Testis (tissue), 3 donors: ENCODE data around the gene ATF2. TPM values are rescaled to one million over a fixed set of nuclear protein-coding genes. Genes with fewer than 3 reads are reported as not detected.
A peak's percentile ranks its signal among the peaks of the same experiment; 100 is the strongest.
"Not testable (repeated sequence)": the region's sequence is repeated elsewhere in the genome, so short reads cannot be mapped to it uniquely, and the experiment has no call there.

Experiments
- DNase-seq: peaks from one replicate; pipeline ENCODE4 v3.0.0-alpha.2; 2019
- H3K27ac ChIP-seq, 2 donors: fragments of 200-600 bp; sonication (generic); one replicate each; pipeline ENCODE4 v1.5.1; 2019
- H3K27me3 ChIP-seq: fragments of 200-600 bp; sonication (generic); one replicate; pipeline ENCODE4 v1.5.1; 2019
- H3K36me3 ChIP-seq: fragments of 200-600 bp; sonication (generic); one replicate; pipeline ENCODE4 v1.5.1; 2017; ENCODE audit warnings: low read depth; ENCODE audit errors: missing control alignments
- H3K4me1 ChIP-seq: fragments of 200-600 bp; sonication (generic); one replicate; pipeline ENCODE4 v1.5.1; 2019
- H3K4me3 ChIP-seq, 2 donors: fragments of 200-600 bp; sonication (generic); one replicate each; pipeline ENCODE4 v1.5.1; 2017 to 2019
- H3K9me3 ChIP-seq: fragments of 200-600 bp; sonication (generic); one replicate; pipeline ENCODE4 v1.5.1; 2017
- CTCF ChIP-seq, 3 experiments: fragments of 450-650 bp in 2 of 3; fragments of 200-600 bp in 1 of 3; sonication (generic) in 1 of 3; IDR thresholded peaks; one replicate each; pipeline ENCODE4 v1.5.1; 2016 to 2019; ENCODE audit warnings: antibody characterized with exemption in 3 of 3, mild to moderate bottlenecking in 2 of 3, moderate library complexity in 1 of 3
- POLR2A ChIP-seq: fragments of 450-650 bp; IDR thresholded peaks from one replicate; pipeline ENCODE4 v1.6.1; 2017; ENCODE audit warnings: antibody characterized with exemption, mild to moderate bottlenecking, moderate library complexity
- WGBS, 2 donors: methylation state at CpG; one replicate each; pipeline ENCODE4 v1.1.5; 2018; 5-methylcytosine and 5-hydroxymethylcytosine counted together
- intact Hi-C: fragments of 100-400 bp; cut with DNase I; formaldehyde crosslinking; loops from one replicate; pipeline ENCODE4 v1.15.1; 2023; ENCODE audit warnings: low total_unique reads
- polyA plus RNA-seq: library from polyadenylated mRNA; stranded (reverse); fragments of 350-450 nt; fragmentation: Illumina TruSeq; extraction: RNeasy Lipid Tissue Mini Kit (QIAGEN cat#74804); gene quantifications from one replicate; pipeline ENCODE4 v1.2.3, GENCODE V29; 2014; ENCODE audit warnings: low read depth, low replicate concordance; ENCODE audit not compliant: insufficient read depth
- total RNA-seq, 2 donors: library from RNA; depleted of rRNA; stranded (reverse); fragments of >200 nt; gene quantifications; one replicate each; pipeline ENCODE4 v1.2.3, GENCODE V29; 2016

The ATF2 gene
- total and polyA plus RNA-seq, 3 donors from 2014 or later, result 59.9 to 92.2 (median 83.0) TPM

- WGBS, 2 donors, result 90 to 91% methylated on average over 3 of the region's 3 CpGs
- no peak for TF ChIP-seq CTCF (IDR thresholded peaks at IDR 0.05)
- TF ChIP-seq POLR2A, result no peak
Observed at GRCh38 chr2:175135177-175135576, 32.8 kb downstream of the ATF2 start.

GRCh38 chr2:175131252-175131651 is 36.8 kb downstream of the ATF2 start:
- intact Hi-C loops, result no loop called here
- no peaks in the 10 kb centered on the region for H3K4me1 ChIP-seq
- no peak for DNase-seq
- H3K36me3 ChIP-seq, result no peaks in the 10 kb centered on the region
- H3K27ac ChIP-seq, result no peak overlapping the region
- H3K9me3 ChIP-seq, result no peaks in the 10 kb centered on the region
- no peaks in the 10 kb centered on the region for H3K27me3 ChIP-seq
- no peak overlapping the region for H3K4me3 ChIP-seq
- TF ChIP-seq CTCF (IDR thresholded peaks at IDR 0.05) (no peak), POLR2A (no peak)
- 77 to 84% methylated on average over 2 of the region's 2 CpGs for WGBS, 2 donors

More at GRCh38 chr2:175135177-175135576, 32.8 kb downstream of the ATF2 start:
- no peak for DNase-seq
- Histone ChIP-seq H3K36me3 (no peaks in the 10 kb centered on the region), H3K27ac (no peak overlapping the region), H3K9me3 (no peaks in the 10 kb centered on the region), H3K4me3 (no peak overlapping the region), H3K27me3 (no peaks in the 10 kb centered on the region), H3K4me1 (no peaks in the 10 kb centered on the region)
- intact Hi-C loops, result no loop called here

GRCh38 chr2:175126661-175127060 is 41.3 kb downstream of the ATF2 start:
- Histone ChIP-seq H3K36me3 (no peaks in the 10 kb centered on the region), H3K4me1 (no peaks in the 10 kb centered on the region)

GRCh38 chr2:175123254-175123653 is 44.7 kb downstream of the ATF2 start:
- Histone ChIP-seq H3K9me3 (no peaks in the 10 kb centered on the region), H3K27ac (no peak overlapping the region), H3K27me3 (no peaks in the 10 kb centered on the region), H3K4me3 (no peak overlapping the region), H3K4me1 (no peaks in the 10 kb centered on the region), H3K36me3 (no peaks in the 10 kb centered on the region)
- DNase-seq, result no peak
- intact Hi-C loops, result no loop called here
- TF ChIP-seq POLR2A, result no peak
- 85 to 86% methylated on average over 3 of the region's 3 CpGs for WGBS, 2 donors

More at GRCh38 chr2:175126661-175127060, 41.3 kb downstream of the ATF2 start:
- no peaks in the 10 kb centered on the region for H3K27me3 ChIP-seq
- no peaks in the 10 kb centered on the region for H3K9me3 ChIP-seq
- no peak for TF ChIP-seq POLR2A
- no peak for TF ChIP-seq CTCF (IDR thresholded peaks at IDR 0.05)
- H3K27ac ChIP-seq, result no peak overlapping the region
- DNase-seq, result no peak
- no peak overlapping the region for H3K4me3 ChIP-seq
- 100% methylated on average over 1 of the region's 1 CpG for WGBS, 2 donors
- intact Hi-C loops, result no loop called here

- WGBS, 2 donors, result 88% methylated on average over 3 of the region's 3 CpGs
- Histone ChIP-seq H3K27ac (no peak overlapping the region), H3K9me3 (no peaks in the 10 kb centered on the region), H3K4me3 (no peak overlapping the region), H3K27me3 (no peaks in the 10 kb centered on the region), H3K36me3 (no peaks in the 10 kb centered on the region), H3K4me1 (no peaks in the 10 kb centered on the region)
- intact Hi-C loops, result no loop called here
- TF ChIP-seq CTCF (IDR thresholded peaks at IDR 0.05) (peak; percentile 43 to 79 (median 59)), POLR2A (no peak)
- DNase-seq, result no peak
Observed at GRCh38 chr2:175111200-175111657, 56.8 kb downstream of the ATF2 start.

- DNase-seq, H3K27me3 ChIP-seq, intact Hi-C loops, H3K4me1 ChIP-seq, H3K9me3 ChIP-seq, H3K27ac ChIP-seq, H3K4me3 ChIP-seq, H3K36me3 ChIP-seq: not testable (repeated sequence)
- 84% methylated on average over 22 of the region's 39 CpGs; no CpG with 5 or more reads in 1 of the 2 donors for WGBS, 2 donors
Observed at GRCh38 chr2:175108091-175108490, 59.9 kb downstream of the ATF2 start.
